GM12878 (cell line): Measurements from ENCODE around the gene CISTR. TPM values are rescaled to one million over a fixed set of nuclear protein-coding genes. Genes with fewer than 3 reads are reported as not detected.

ENCODE experiments used
- CHD1 ChIP-seq: IDR thresholded peaks from 2 replicates; pipeline ENCODE4 v1.6.1; 2012; ENCODE audit warnings: low read depth, low read length, improper control_type of control experiment
- E2F8 ChIP-seq: fragments of 450-650 bp; IDR thresholded peaks from 2 replicates; pipeline ENCODE4 v1.6.1; 2018; ENCODE audit warnings: mild to moderate bottlenecking, low read depth, moderate library complexity; ENCODE audit not compliant: partially characterized antibody
- MAX ChIP-seq: IDR thresholded peaks from 2 replicates; pipeline ENCODE4 v1.6.1; 2012; ENCODE audit warnings: low read depth, low read length, improper control_type of control experiment
- RBBP5 ChIP-seq: fragments of 200-600 bp; sonication (generic); conservative IDR thresholded peaks from 2 replicates; pipeline ENCODE4 v1.6.1; 2016
- RFX5 ChIP-seq: IDR thresholded peaks from 2 replicates; pipeline ENCODE4 v1.6.1; 2011; ENCODE audit warnings: low read depth, low read length, improper control_type of control experiment
- SKIL ChIP-seq: fragments of 450-650 bp; IDR thresholded peaks from 2 replicates; pipeline ENCODE4 v1.6.1; 2017; ENCODE audit warnings: mild to moderate bottlenecking, low read depth, inconsistent platforms; ENCODE audit not compliant: poor library complexity, severe bottlenecking
- SUZ12 ChIP-seq: fragments of 200-600 bp; sonication (generic); IDR thresholded peaks from one replicate; pipeline ENCODE4 v1.6.1; 2018; ENCODE audit warnings: antibody characterized with exemption, mild to moderate bottlenecking; ENCODE audit not compliant: unreplicated experiment
- TBL1XR1 ChIP-seq: IDR thresholded peaks from 2 replicates; pipeline ENCODE4 v1.6.1; 2012; ENCODE audit warnings: low read depth, low read length, improper control_type of control experiment
- TCF3 ChIP-seq: IDR thresholded peaks from 2 replicates; pipeline ENCODE4 v1.6.1; 2012; ENCODE audit warnings: low read depth, mild to moderate bottlenecking, low read length, borderline replicate concordance; ENCODE audit not compliant: insufficient read depth
- ZZZ3 ChIP-seq: IDR thresholded peaks from 2 replicates; pipeline ENCODE4 v1.6.1; 2011; ENCODE audit warnings: low read depth; ENCODE audit not compliant: control insufficient read depth, insufficient read length
- polyA plus RNA-seq, 11 experiments: library from polyadenylated mRNA; depleted of rRNA in 4 of 11; unstranded in 6 of 11; stranded (reverse) in 5 of 11; fragments of >200 nt; fragmentation: Nextera tagmentation in 4 of 11; fragmentation: Illumina TruSeq in 1 of 11; extraction: Ambion mirVana in 4 of 11; extraction: Trizol in 1 of 11; gene quantifications; 1 replicate in 1 of 11; 2 replicates in 10 of 11; pipeline versions ENCODE4 v1.2.1 to v1.2.3, GENCODE V29; 2011 to 2016; ENCODE audit warnings: inconsistent platforms in 2 of 11, missing spikeins in 2 of 11, low read depth in 1 of 11
- total RNA-seq, 4 experiments: library from RNA; depleted of rRNA in 3 of 4; stranded (reverse); fragments of >200 nt in 3 of 4; fragmentation: Illumina TruSeq in 1 of 4; extraction: Trizol in 1 of 4; gene quantifications; 2 replicates each; pipeline versions ENCODE4 v1.2.1 to v1.2.3, GENCODE V29; 2013 to 2021
- TF ChIP-seq, protein P1 (sequence below): fragments of 450-650 bp; IDR thresholded peaks from 2 replicates; pipeline ENCODE4 v1.6.1; 2017; ENCODE audit warnings: mild to moderate bottlenecking, moderate library complexity

The CISTR gene
- total and polyA plus RNA-seq, 10 of the 15 experiments (the other 5 are each of a cell fraction or from before 2014, with no cell fraction given), result 0.26 TPM; not detected in 9

- no peak for TF ChIP-seq TBL1XR1
- TF ChIP-seq E2F8, result no peak
- TF ChIP-seq TCF3, result no peak
- no peak for TF ChIP-seq CHD1
- TF ChIP-seq, protein P1, sequence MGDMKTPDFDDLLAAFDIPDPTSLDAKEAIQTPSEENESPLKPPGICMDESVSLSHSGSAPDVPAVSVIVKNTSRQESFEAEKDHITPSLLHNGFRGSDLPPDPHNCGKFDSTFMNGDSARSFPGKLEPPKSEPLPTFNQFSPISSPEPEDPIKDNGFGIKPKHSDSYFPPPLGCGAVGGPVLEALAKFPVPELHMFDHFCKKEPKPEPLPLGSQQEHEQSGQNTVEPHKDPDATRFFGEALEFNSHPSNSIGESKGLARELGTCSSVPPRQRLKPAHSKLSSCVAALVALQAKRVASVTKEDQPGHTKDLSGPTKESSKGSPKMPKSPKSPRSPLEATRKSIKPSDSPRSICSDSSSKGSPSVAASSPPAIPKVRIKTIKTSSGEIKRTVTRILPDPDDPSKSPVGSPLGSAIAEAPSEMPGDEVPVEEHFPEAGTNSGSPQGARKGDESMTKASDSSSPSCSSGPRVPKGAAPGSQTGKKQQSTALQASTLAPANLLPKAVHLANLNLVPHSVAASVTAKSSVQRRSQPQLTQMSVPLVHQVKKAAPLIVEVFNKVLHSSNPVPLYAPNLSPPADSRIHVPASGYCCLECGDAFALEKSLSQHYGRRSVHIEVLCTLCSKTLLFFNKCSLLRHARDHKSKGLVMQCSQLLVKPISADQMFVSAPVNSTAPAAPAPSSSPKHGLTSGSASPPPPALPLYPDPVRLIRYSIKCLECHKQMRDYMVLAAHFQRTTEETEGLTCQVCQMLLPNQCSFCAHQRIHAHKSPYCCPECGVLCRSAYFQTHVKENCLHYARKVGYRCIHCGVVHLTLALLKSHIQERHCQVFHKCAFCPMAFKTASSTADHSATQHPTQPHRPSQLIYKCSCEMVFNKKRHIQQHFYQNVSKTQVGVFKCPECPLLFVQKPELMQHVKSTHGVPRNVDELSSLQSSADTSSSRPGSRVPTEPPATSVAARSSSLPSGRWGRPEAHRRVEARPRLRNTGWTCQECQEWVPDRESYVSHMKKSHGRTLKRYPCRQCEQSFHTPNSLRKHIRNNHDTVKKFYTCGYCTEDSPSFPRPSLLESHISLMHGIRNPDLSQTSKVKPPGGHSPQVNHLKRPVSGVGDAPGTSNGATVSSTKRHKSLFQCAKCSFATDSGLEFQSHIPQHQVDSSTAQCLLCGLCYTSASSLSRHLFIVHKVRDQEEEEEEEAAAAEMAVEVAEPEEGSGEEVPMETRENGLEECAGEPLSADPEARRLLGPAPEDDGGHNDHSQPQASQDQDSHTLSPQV, result no peak
- TF ChIP-seq SUZ12, result no peak
- no peak for TF ChIP-seq RBBP5
- no peak for TF ChIP-seq SKIL
- no peak for TF ChIP-seq ZZZ3
- TF ChIP-seq RFX5, result no peak
- TF ChIP-seq MAX, result no peak
Observed at GRCh38 chr12:53752192-53752601, 418 bp upstream of the CISTR start (continued).
